Activated T-cell treated with anti-CD3 and anti-CD28 coated beads for 24 hours (primary cell): ENCODE measurements around the gene MYOF.
"Not testable (repeated sequence)": the region's sequence is repeated elsewhere in the genome, so short reads cannot be mapped to it uniquely, and the experiment has no call there.

Experiments
- DNase-seq: peaks from one replicate; pipeline ENCODE4 v3.0.0-alpha.2; 2020; ENCODE audit warnings: low read depth

The MYOF gene

GRCh38 chr10:93454146-93454545, 28.0 kb downstream of the MYOF start:
- DNase-seq, result no peak

GRCh38 chr10:93452143-93452542, 30.0 kb downstream of the MYOF start:
- DNase-seq, result no peak

GRCh38 chr10:93451244-93451947, 30.7 kb downstream of the MYOF start:
- DNase-seq, result no peak

DNA sequence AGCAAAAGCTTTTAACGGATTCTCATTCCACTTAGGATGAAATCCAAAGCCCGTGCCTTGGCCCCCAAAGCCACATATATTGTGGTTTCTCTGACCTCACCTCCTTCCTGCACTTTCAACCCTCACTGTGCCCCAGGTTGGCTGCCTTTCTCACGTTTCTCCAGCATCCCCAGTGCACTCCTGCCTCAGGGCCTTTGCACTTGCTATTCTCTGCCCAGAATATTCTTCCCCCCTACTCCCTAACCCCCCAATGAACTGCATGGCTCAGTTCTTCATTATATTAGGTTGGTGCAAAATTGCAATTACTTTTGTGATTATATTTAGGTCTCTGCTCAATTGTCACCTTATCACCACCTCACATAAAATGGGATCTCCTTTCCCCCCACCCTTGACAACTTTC, 34.2 kb downstream of the MYOF start:
- no peak for DNase-seq

DNA sequence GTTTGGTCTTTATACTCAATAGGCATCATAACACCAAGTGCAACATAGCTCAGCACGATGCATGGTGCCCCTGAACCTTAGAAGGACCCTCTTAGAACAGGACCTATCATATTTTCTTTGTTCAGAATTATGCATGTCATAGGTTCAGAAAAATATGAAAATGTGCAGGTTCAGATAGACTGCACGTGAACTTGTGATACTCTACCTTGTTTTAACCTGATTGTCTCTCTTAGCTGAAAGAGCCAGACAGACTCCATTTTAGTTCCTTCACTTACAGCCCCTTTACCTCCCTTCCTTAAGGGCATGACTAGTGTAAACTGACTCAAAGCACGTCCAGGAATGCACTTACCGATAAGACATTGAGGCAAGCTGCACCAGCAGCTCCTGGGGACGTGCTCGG, 35.1 kb downstream of the MYOF start:
- no peak for DNase-seq

GRCh38 chr10:93445978-93446720, 36.0 kb downstream of the MYOF start:
- no peak for DNase-seq

DNA sequence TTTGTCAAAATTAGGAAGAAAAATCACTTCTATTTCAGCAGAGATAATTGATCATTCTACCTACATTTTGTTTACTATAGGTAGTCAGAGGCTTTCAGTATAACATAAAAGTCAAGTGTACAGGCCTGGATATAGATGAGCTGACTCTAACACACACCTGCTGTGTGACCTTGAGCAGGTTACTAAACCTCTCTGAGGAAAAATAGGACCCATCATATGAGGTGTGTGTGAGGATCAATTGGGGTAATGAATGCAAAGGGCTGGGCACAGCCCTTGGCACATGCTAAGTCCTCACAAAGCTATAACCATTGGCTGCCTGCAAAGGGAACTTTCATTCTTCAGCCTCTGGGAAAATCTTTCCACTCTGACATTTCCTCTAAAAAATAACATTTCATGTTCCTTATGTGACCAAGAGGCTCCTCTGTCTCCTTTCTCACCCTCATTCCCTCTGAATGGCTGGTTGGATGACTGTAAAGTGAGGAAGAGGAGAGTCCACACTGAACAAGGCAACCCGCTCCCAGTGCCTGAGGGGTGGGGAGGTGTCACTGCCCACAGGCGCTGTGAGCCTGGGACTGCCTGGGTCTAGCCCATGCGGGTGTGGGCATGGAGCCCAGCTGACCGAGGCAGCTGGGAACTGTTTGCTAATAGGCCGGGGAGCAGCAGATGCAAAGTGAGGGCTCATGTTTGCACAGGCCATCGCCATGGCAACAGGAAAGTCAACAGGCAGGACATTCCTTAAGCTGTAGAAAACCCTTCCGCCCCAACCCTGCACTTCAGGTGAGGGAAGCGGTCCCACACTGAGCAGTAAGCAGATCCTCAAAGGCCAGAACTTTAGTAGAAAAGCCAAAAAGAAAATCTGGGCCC, 36.8 kb downstream of the MYOF start:
- no peak for DNase-seq

DNA sequence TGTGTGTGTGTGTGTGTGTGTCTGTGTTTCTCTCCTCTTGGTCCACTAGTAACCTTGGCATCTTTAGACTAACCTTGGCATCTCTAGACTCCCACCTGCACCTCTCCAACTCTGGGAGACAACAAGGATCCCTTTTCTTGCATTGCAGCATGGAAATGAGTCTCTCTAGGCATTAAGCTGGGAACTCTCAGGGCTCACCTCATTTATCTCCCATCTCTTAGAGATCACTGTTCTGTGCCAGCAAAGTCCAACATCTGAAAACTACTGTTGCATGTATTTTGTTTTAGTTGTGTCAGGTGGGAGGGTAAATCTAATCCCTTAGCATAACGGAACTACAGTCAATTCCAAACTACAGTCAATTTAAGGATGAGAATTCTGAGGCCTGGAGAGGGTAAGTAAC, 38.7 kb downstream of the MYOF start:
- no peak for DNase-seq

DNA sequence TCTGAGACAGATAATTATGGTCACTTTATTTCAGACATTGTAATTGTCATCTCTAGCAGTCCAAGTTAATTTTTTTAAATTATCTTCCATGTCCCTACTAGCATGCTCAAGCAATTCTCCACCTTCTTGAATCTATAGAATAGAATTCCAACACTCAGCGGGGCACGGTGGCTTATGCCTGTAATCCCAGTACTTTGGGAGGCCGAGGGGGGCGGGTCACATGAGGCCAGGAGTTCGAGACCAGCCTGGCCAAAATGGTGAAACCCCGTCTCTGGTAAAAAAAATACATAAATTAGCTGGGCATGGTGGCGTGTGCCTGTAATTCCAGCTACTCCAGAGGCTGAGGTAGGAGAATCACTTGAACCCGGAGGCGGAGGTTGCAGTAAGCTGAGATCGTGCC, 39.4 kb downstream of the MYOF start:
- DNase-seq, result not testable (repeated sequence)

DNA sequence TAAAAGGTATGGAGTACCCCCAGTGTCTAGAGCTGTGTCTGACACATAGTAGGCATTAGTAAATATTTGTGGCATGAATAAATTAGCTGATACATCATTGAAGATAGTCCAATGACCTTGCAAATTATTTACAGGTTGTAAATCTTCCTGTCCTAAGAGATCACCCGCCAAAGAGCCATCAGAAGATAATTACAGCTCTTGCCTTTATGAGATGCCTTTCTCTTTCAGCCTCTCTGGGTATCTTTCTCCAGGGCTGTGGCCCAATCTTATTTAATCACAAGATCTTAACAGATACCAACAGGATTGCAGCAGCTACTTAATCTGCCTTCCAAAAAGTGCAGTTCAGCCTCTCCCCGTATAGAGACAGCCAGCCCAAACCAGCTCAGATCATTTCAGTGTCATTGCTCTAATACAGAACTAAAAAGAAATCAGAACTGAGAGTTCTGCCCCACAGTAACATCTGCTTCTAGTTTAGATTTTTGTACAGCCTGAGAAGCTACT, 41.5 kb downstream of the MYOF start:
- DNase-seq, result no peak

GRCh38 chr10:93438613-93439253, 43.4 kb downstream of the MYOF start:
- no peak for DNase-seq

DNA sequence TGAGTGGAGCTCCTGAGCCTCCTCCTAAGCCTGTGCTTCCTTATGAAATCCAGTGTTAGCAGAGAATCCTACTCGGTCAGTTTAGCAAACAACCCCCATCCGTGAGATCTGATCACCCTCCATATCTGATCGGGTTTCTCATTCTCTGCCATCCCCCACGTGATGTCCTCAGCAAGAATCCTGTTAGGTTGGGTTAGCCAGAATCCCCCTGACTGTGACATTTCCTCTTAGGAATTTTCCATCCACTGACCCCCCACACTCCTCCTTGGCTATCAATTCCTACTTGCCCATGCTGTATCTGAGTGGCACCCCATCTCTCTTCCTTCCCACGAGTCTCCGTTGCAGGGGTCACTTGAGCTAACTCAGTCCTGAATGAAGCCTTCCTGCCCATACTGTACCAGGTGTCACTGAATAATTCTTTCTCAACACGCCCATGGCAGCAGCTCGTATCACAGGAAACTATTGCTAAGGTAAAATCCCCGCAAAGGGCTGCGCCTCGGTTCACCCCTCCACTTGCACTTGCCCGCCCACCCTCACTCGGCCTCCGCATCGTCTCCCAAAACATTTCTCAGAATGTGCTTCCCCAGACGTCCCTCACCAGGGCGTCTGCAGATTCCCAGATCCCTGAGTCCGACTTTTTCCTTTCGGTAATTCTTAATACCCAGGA, 44.1 kb downstream of the MYOF start:
- no peak for DNase-seq

DNA sequence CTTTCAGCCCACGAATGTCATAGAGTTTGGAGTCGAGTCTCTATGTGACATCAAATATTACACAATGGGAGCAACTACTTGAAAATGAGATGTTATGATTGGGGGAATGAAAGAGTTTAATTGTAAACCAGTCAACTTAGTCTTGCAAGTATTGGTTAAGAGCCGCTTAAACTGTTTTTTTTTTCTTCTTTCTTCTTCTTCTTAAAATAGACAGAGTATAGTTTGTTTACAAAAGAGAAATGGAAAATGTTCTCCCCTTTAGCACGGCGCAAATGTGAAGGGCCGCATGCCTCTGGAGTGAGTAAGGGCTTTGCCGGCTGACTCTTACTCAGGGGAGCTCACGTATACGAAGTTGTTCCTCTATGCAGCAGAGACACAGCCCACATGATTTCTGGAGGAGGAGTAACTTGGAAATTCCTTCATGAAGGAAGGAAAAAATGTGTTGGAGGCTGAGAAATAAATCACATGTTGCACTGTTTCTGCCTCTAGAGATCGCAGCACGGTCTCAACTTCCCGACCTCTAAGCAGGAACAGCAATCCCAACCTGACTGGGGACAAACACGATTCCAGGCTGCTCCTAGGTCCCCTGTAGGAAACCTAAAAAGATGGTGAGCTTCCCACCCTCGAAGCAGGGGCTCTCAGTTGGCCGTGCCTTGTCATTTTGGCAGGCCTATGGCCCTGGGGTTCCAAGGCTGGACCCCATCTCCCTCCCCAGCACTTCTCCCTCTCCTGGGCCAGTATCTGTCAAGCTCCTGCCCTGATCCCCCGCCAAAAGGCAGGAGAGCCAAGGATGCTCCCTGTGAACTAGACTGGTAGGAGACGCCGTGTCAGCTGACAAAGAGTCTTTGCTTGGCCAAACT, 44.8 kb downstream of the MYOF start:
- no peak for DNase-seq

GRCh38 chr10:93436591-93437085, 45.5 kb downstream of the MYOF start:
- DNase-seq, result no peak

DNA sequence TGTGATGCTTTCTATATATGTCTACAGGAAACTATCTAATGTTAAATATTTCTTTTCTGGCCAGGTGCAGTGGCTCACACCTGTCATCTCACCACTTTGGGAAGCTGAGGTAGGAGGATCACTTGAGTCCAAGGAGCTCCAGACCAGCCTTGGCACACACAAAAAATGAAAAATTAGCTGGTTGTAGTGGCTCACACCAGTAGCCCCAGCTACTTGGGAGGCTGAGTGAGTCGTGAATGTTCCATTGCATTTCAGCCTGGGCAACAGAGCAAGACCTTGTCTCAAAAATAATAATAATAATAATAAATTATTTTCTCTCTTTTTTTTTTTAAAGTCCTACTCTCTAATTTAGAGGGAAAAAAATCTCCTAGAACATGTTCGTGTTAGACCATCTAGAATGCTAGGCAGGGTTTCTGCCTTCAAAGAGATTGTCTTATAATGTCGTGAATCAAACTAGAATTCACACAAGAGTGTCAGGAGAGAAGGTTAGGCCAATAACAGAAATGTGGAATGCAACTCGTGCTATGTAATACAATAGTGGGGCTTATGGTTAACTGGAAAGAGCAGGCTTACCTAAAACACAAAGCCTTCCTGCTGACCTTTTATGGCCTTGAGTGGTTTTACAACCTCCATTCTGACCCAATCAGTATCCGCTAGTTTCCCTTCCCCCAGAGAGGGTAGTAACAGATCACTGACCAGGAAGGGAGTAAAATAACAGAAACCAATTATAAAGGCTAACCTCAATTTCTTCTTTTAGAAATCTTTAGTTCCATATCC, 46.3 kb downstream of the MYOF start:
- no peak for DNase-seq

- DNase-seq, result no peak
Measured at GRCh38 chr10:93434991-93435491, 47.1 kb downstream of the MYOF start.

GRCh38 chr10:93431361-93431760, 50.8 kb downstream of the MYOF start:
- no peak for DNase-seq

DNA sequence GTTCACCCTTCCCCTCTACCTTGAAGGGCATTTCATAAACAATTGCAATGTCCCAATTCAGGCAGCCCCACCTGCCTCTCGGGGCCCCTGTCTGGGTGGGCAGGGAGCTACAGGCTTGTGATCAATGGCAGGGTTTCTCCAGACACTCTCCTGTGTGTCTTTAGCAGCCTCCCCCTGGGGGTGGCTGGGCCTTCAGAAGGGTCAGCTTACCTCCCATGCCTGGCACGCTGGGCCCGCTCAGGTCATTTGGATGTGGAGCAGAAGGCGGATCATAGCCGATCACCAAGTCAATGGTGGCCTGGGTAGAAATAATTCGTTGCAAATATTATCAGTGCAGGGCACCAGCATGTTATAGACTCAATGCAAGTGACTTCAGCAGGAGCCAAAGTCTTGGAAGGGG, 56.3 kb downstream of the MYOF start:
- no peak for DNase-seq

DNA sequence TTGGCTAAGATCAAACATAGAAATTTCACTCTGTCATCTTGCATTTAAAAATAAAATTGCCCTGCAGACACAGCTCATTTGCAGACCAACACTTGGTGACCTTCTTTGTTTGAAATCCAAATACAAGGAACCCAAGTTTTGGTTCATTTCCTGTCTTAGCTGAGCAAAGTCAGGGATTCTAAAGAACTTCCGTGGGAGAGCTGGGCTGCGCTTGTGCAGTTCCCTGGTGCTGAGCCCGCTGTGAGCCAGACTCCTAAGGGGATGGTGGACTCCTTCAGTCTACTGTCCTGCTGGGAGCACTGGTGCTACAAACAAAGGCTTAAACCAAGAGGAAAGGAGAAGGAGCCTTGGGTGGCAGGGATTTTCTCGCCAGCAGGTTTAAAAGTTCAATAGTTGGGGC, 60.0 kb downstream of the MYOF start:
- no peak for DNase-seq
